DOHH2 (cell line): ENCODE measurements around the gene INF2.

Experiments
- H3F3A ChIP-seq: fragments of 200-600 bp; sonication (generic), shearing (Covaris generic); 2 replicates; pipeline ENCODE4 v1.6.0; 2016; ENCODE audit warnings: antibody characterized with exemption, mild to moderate bottlenecking; ENCODE audit not compliant: control insufficient read depth, insufficient read depth
- H3K27ac ChIP-seq: fragments of 200-600 bp; sonication (generic); 2 replicates; pipeline ENCODE4 v1.5.1; 2014; ENCODE audit warnings: low read depth, mild to moderate bottlenecking, low read length, moderate library complexity
- H3K27me3 ChIP-seq: fragments of 200-600 bp; sonication (generic); 2 replicates; pipeline ENCODE4 v1.6.1; 2014; ENCODE audit warnings: mild to moderate bottlenecking, low read length, mixed read lengths; ENCODE audit not compliant: control insufficient read depth
- H3K36me3 ChIP-seq: fragments of 200-600 bp; sonication (generic); 2 replicates; pipeline ENCODE4 v1.6.1; 2014; ENCODE audit warnings: mild to moderate bottlenecking, low read length, moderate library complexity, mixed read lengths; ENCODE audit not compliant: control insufficient read depth
- H3K4me1 ChIP-seq: fragments of 200-600 bp; sonication (generic); 2 replicates; pipeline ENCODE4 v1.6.1; 2014; ENCODE audit warnings: mild to moderate bottlenecking, low read length, mixed read lengths; ENCODE audit not compliant: control insufficient read depth
- H3K4me2 ChIP-seq: fragments of 200-600 bp; sonication (generic); 2 replicates; pipeline ENCODE4 v1.6.0; 2014; ENCODE audit warnings: mild to moderate bottlenecking, low read length, moderate library complexity
- H3K4me3 ChIP-seq: fragments of 200-600 bp; sonication (generic); 2 replicates; pipeline ENCODE4 v1.5.1; 2014; ENCODE audit warnings: mild to moderate bottlenecking, low read length, mixed read lengths
- H3K79me2 ChIP-seq: fragments of 200-600 bp; sonication (generic); 2 replicates; pipeline ENCODE4 v1.6.1; 2014; ENCODE audit warnings: mild to moderate bottlenecking, low read length, mixed read lengths; ENCODE audit not compliant: control insufficient read depth
- H3K9me2 ChIP-seq: fragments of 200-600 bp; sonication (generic); replicated peaks from 2 replicates; pipeline ENCODE4 v1.6.1; 2014; ENCODE audit warnings: mild to moderate bottlenecking, low read length, mixed read lengths; ENCODE audit not compliant: control insufficient read depth
- H3K9me3 ChIP-seq: fragments of 200-600 bp; sonication (generic); 2 replicates; pipeline ENCODE4 v1.6.1; 2014; ENCODE audit warnings: antibody characterized with exemption, low read length, mixed read lengths; ENCODE audit not compliant: control insufficient read depth, insufficient read depth
- H4K20me1 ChIP-seq: fragments of 200-600 bp; sonication (generic); 2 replicates; pipeline ENCODE4 v1.6.0; 2014; ENCODE audit warnings: low read depth, mild to moderate bottlenecking, antibody characterized with exemption, low read length, moderate library complexity; ENCODE audit not compliant: control insufficient read depth, insufficient read depth
- CTCF ChIP-seq: fragments of 200-600 bp; sonication (generic); IDR thresholded peaks from one replicate; pipeline ENCODE4 v1.5.1; 2014; ENCODE audit warnings: antibody characterized with exemption, mild to moderate bottlenecking, low read depth, low read length; ENCODE audit not compliant: poor library complexity, severe bottlenecking
- EZH2phosphoT487 ChIP-seq: fragments of 200-600 bp; sonication (generic); IDR thresholded peaks from 2 replicates; pipeline ENCODE4 v1.6.1; 2017; ENCODE audit warnings: borderline replicate concordance, mild to moderate bottlenecking, antibody characterized with exemption, low read length, moderate library complexity, mixed read lengths

INF2 gene

GRCh38 chr14:104718147-104718546 is 28.7 kb downstream of the INF2 start:
- Histone ChIP-seq H3K4me2 (no peak overlapping the region), H3K36me3 (peaks cover 5% of the 10 kb centered on the region; the same call in 1 of the 2 replicates), H3K27ac (no peak overlapping the region), H3K79me2 (no peaks in the 10 kb centered on the region), H3K4me1 (no peaks in the 10 kb centered on the region), H3K27me3 (no peaks in the 10 kb centered on the region), H3K9me3 (no peaks in the 10 kb centered on the region), H3F3A (no peaks in the 10 kb centered on the region), H3K4me3 (no peak overlapping the region), H3K9me2 (no peaks in the 10 kb centered on the region), H4K20me1 (no peaks in the 10 kb centered on the region)
- TF ChIP-seq EZH2phosphoT487 (no peak), CTCF (no peak)

DNA sequence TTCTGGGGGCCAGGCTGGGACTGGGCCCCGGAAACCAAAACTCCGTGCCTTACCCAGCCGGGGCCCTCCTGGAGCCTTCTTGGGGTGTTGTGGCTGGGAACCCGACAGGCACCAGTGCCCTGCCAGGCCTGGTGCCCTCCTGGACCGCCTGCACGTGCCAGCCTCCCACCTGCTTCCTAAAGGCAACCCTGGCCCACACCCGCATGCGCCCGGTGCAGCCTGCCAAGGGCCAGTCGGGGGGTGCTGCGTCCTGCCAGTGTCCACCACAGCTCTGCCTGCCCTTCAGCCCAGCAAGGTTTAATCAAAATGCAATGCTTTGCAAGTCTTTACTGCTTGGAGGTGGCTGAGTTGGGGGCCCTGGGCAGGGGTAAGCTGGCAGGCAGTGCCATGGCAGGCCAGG is 29.5 kb downstream of the INF2 start:
- no peak overlapping the region for H3K27ac ChIP-seq
- no peaks in the 10 kb centered on the region for H3F3A ChIP-seq
- H4K20me1 ChIP-seq: no peaks in the 10 kb centered on the region
- H3K79me2 ChIP-seq: no peaks in the 10 kb centered on the region
- peaks cover 6% of the 10 kb centered on the region for H3K4me1 ChIP-seq
- no peaks in the 10 kb centered on the region for H3K9me2 ChIP-seq
- H3K4me2 ChIP-seq: no peak overlapping the region
- no peaks in the 10 kb centered on the region for H3K27me3 ChIP-seq
- no peaks in the 10 kb centered on the region for H3K9me3 ChIP-seq
- H3K36me3 ChIP-seq: peaks cover 5% of the 10 kb centered on the region; the same call in 1 of the 2 replicates
- H3K4me3 ChIP-seq: no peak overlapping the region
- no peak for TF ChIP-seq CTCF
- TF ChIP-seq EZH2phosphoT487: no peak

- Histone ChIP-seq H3K79me2 (no peaks in the 10 kb centered on the region), H3K27ac (no peak overlapping the region), H3F3A (no peaks in the 10 kb centered on the region), H3K9me2 (no peaks in the 10 kb centered on the region), H3K4me2 (no peak overlapping the region), H3K36me3 (peaks cover 3% of the 10 kb centered on the region; the same call in 1 of the 2 replicates), H3K4me3 (no peak overlapping the region), H3K27me3 (peaks cover 2% of the 10 kb centered on the region), H4K20me1 (no peaks in the 10 kb centered on the region), H3K9me3 (no peaks in the 10 kb centered on the region), H3K4me1 (peaks cover 8% of the 10 kb centered on the region)
- TF ChIP-seq CTCF (no peak), EZH2phosphoT487 (no peak)
Measured at GRCh38 chr14:104719343-104719742, 29.9 kb downstream of the INF2 start.
